RWPE1 (cell line): ENCODE measurements around the gene DHX57.
A peak's percentile ranks its signal among the peaks of the same experiment; 100 is the strongest.

Experiments
- CTCF ChIA-PET: fragments of 350-600 bp; sonication (Branson Sonifier 250); formaldehyde crosslinking; extraction: SDS; loops from one replicate; lab custom pipeline; 2021; lab: Yijun Ruan, JAX
- POLR2A ChIA-PET: fragments of 400-600 bp; formaldehyde crosslinking; extraction: SDS; loops from one replicate; lab custom pipeline; 2020; ENCODE audit warnings: antibody characterized with exemption; ENCODE audit not compliant: low non-redundant PET; lab: Yijun Ruan, JAX
- DNase-seq: peaks from one replicate; pipeline ENCODE4 v3.0.0; 2012; ENCODE audit warnings: low spot score
- H3K27ac ChIP-seq: fragments of 450-650 bp; 2 replicates; pipeline ENCODE4 v1.5.1; 2017
- TF ChIP-seq, protein P1 (sequence below): fragments of 450-650 bp; conservative IDR thresholded peaks from 2 replicates; pipeline ENCODE4 v1.5.1; 2017; ENCODE audit warnings: low read depth, mild to moderate bottlenecking

Gene DHX57, protein sequence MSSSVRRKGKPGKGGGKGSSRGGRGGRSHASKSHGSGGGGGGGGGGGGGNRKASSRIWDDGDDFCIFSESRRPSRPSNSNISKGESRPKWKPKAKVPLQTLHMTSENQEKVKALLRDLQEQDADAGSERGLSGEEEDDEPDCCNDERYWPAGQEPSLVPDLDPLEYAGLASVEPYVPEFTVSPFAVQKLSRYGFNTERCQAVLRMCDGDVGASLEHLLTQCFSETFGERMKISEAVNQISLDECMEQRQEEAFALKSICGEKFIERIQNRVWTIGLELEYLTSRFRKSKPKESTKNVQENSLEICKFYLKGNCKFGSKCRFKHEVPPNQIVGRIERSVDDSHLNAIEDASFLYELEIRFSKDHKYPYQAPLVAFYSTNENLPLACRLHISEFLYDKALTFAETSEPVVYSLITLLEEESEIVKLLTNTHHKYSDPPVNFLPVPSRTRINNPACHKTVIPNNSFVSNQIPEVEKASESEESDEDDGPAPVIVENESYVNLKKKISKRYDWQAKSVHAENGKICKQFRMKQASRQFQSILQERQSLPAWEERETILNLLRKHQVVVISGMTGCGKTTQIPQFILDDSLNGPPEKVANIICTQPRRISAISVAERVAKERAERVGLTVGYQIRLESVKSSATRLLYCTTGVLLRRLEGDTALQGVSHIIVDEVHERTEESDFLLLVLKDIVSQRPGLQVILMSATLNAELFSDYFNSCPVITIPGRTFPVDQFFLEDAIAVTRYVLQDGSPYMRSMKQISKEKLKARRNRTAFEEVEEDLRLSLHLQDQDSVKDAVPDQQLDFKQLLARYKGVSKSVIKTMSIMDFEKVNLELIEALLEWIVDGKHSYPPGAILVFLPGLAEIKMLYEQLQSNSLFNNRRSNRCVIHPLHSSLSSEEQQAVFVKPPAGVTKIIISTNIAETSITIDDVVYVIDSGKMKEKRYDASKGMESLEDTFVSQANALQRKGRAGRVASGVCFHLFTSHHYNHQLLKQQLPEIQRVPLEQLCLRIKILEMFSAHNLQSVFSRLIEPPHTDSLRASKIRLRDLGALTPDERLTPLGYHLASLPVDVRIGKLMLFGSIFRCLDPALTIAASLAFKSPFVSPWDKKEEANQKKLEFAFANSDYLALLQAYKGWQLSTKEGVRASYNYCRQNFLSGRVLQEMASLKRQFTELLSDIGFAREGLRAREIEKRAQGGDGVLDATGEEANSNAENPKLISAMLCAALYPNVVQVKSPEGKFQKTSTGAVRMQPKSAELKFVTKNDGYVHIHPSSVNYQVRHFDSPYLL (N-terminal part only)

GRCh38 chr2:38875576-38876367 is at the start of gene DHX57, which contains the start of gene MORN2:
Gene DHX57 (minus strand): TSS chr2:38875934. CDS start chr2:38868405, 7,529 bp downstream.
Gene MORN2 (plus strand): TSS chr2:38875976.
- TF ChIP-seq, protein P1, sequence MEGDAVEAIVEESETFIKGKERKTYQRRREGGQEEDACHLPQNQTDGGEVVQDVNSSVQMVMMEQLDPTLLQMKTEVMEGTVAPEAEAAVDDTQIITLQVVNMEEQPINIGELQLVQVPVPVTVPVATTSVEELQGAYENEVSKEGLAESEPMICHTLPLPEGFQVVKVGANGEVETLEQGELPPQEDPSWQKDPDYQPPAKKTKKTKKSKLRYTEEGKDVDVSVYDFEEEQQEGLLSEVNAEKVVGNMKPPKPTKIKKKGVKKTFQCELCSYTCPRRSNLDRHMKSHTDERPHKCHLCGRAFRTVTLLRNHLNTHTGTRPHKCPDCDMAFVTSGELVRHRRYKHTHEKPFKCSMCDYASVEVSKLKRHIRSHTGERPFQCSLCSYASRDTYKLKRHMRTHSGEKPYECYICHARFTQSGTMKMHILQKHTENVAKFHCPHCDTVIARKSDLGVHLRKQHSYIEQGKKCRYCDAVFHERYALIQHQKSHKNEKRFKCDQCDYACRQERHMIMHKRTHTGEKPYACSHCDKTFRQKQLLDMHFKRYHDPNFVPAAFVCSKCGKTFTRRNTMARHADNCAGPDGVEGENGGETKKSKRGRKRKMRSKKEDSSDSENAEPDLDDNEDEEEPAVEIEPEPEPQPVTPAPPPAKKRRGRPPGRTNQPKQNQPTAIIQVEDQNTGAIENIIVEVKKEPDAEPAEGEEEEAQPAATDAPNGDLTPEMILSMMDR: no peak
- DNase-seq: peak; percentile 97
- POLR2A ChIA-PET: no interaction called here
- CTCF ChIA-PET: interaction anchor here (0.5 to 1.2 kb wide), 3 partner anchors 72 to 354 kb away, joined by 4 to 8 read pairs (median 4); no protein-coding TSS in a partner anchor
- H3K27ac ChIP-seq: peak within 1 kb of the TSS; percentile 71

- ChIA-PET POLR2A (no interaction called here), CTCF (no interaction called here)
- no peak overlapping the region for H3K27ac ChIP-seq
- TF ChIP-seq, protein P1: no peak
- DNase-seq: no peak
These were observed 47.2 kb upstream of the DHX57 start for GRCh38 chr2:38922902-38923301.

DNA sequence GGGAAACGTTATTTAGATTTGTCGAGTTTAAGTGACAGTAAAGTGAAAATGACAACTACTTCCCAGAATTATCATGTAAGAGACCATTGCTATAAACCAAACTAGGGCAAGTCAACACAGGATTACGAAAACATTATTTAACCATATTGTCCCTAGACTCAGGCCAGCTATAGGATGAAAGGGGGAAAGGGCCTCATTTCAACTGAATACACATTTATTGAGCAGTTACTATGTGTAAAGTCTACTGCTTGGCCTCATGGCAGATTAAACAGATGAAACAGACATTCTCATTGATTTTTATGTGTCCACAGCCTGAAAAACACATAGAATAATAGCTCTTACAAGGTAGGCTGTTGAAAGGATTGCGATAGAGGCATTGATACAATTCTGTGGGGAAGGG is 46.7 kb upstream of the DHX57 start:
- TF ChIP-seq, protein P1: no peak
- no peak for DNase-seq
- ChIA-PET POLR2A (no interaction called here), CTCF (no interaction called here)
- H3K27ac ChIP-seq: no peak overlapping the region

- no peak overlapping the region for H3K27ac ChIP-seq
- CTCF ChIA-PET: interaction anchor here (0.7 kb wide), 1 partner anchor 22 kb away, joined by 4 read pairs; no protein-coding TSS in a partner anchor
- POLR2A ChIA-PET: no interaction called here
- DNase-seq: no peak
- TF ChIP-seq, protein P1: no peak
These were observed 36.9 kb upstream of the DHX57 start for GRCh38 chr2:38912619-38913018.

GRCh38 chr2:38911191-38911590 is 35.5 kb upstream of the DHX57 start:
- TF ChIP-seq, protein P1: no peak
- POLR2A ChIA-PET: no interaction called here
- CTCF ChIA-PET: no interaction called here
- no peak overlapping the region for H3K27ac ChIP-seq
- DNase-seq: no peak
